ENCODE results near the gene HLA-DQB2. TPM values are rescaled to one million over a fixed set of nuclear protein-coding genes. Genes with fewer than 3 reads are reported as not detected.

Gene HLA-DQB2
- total and polyA plus RNA-seq, 2 of the 8 experiments (the other 6 are each of a cell fraction or from before 2014, with no cell fraction given) = not detected

GRCh38 chr6:32742374-32742773, 21.0 kb downstream of the HLA-DQB2 start:
- Histone ChIP-seq H3K18ac (ENCODE audit: extremely low read depth, low read length) (no peak overlapping the region), H3K36me3 (ENCODE audit: control insufficient read depth in 2 of 4, insufficient read depth in 4 of 4, low read length in 3 of 4) (no peaks in the 10 kb centered on the region), H3K56ac (replicated peaks; ENCODE audit: insufficient read length, low read depth, low read length) (no peak overlapping the region), H3K4me3 (ENCODE audit: extremely low read depth in 1 of 4, insufficient read depth in 2 of 4, low read depth in 3 of 4, low read length in 4 of 4) (no peak overlapping the region), H3K9me3 (ENCODE audit: insufficient read depth in 2 of 2, low read depth in 1 of 2, low read length in 1 of 2) (no peaks in the 10 kb centered on the region), H2BK120ac (replicated peaks; ENCODE audit: low read depth, low read length) (no peak overlapping the region), H3K27me3 (replicated peaks in 1 of 4; ENCODE audit: control insufficient read depth in 3 of 4, extremely low read depth in 1 of 4, insufficient read depth in 3 of 4, low read length in 3 of 4) (no peaks in the 10 kb centered on the region), H3K79me2 (ENCODE audit: control insufficient read depth in 1 of 2, insufficient read depth in 2 of 2, low read length in 2 of 2) (no peaks in the 10 kb centered on the region), H4K20me1 (replicated peaks in 1 of 2; ENCODE audit: control insufficient read depth in 1 of 2, insufficient read depth in 2 of 2, low read length in 2 of 2) (no peaks in the 10 kb centered on the region), H2AK5ac (ENCODE audit: low read depth, low read length) (no peak overlapping the region), H3K23ac (ENCODE audit: insufficient read length) (no peak overlapping the region), H4K8ac (ENCODE audit: extremely low read depth, insufficient read depth, low read length) (no peak overlapping the region), H2BK15ac (ENCODE audit: low read length) (no peak overlapping the region), H2BK12ac (ENCODE audit: low read depth, low read length) (no peak overlapping the region), H4K91ac (replicated peaks; ENCODE audit: insufficient read length, low read length) (no peak overlapping the region), H2AFZ (ENCODE audit: low read length) (no peak overlapping the region), H3K9ac (replicated peaks in 1 of 4; ENCODE audit: extremely low read depth in 1 of 4, low read depth in 3 of 4, low read length in 3 of 4) (no peak overlapping the region), H4K5ac (ENCODE audit: insufficient read length, low read depth, low read length) (no peak overlapping the region), H3K4ac (replicated peaks; ENCODE audit: insufficient read length, low read depth, low read length) (no peak overlapping the region), H3K4me1 (replicated peaks in 1 of 4; ENCODE audit: control insufficient read depth in 3 of 4, insufficient read depth in 4 of 4, low read length in 3 of 4) (no peaks in the 10 kb centered on the region), H3K23me2 (ENCODE audit: low read depth, low read length) (no peaks in the 10 kb centered on the region), H2BK20ac (ENCODE audit: low read length) (no peak overlapping the region), H2BK5ac (ENCODE audit: low read depth, low read length) (no peak overlapping the region), H3K27ac (ENCODE audit: low read depth, low read length) (no peak overlapping the region), H3K4me2 (ENCODE audit: insufficient read depth in 1 of 2, low read depth in 2 of 2, low read length in 2 of 2) (no peak overlapping the region), H3K14ac (ENCODE audit: insufficient read length) (no peak overlapping the region), H3K79me1 (ENCODE audit: low read depth, low read length) (no peaks in the 10 kb centered on the region)
- CTCF ChIA-PET (ENCODE audit: partially characterized antibody) = interaction anchor here (0.6 kb wide), 2 partner anchors 42 to 341 kb away, joined by 3 read pairs; no protein-coding TSS in a partner anchor
- POLR2A ChIA-PET (ENCODE audit: partially characterized antibody) = no interaction called here
- no peak for DNase-seq (ENCODE audit: low read depth in 1 of 2, low spot score in 2 of 2)
- FAIRE-seq = no peak
- 91% methylated on average over 3 of the region's 3 CpGs; no CpG with 5 or more reads in 1 of the 2 experiments for WGBS, 2 experiments (ENCODE audit: extremely low coverage in 1 of 2, insufficient coverage in 1 of 2, insufficient read length in 1 of 2, insufficient replicate concordance in 2 of 2, low coverage in 1 of 2, low lambda C conversion rate in 2 of 2, missing lambda C conversion rate in 1 of 2)
- TF ChIP-seq SP4 (IDR thresholded peaks at IDR 0.05; ENCODE audit: low read length) (no peak), SIX5 (IDR thresholded peaks at IDR 0.05; ENCODE audit: low read depth, low read length) (no peak), MAFK (IDR thresholded peaks at IDR 0.05; ENCODE audit: low read depth, low read length) (no peak), KDM5A (IDR thresholded peaks at IDR 0.05; ENCODE audit: low read length) (no peak), NANOG (IDR thresholded peaks at IDR 0.05; ENCODE audit: insufficient read depth, low read depth, low read length, poor library complexity, severe bottlenecking) (no peak), EP300 (IDR thresholded peaks at IDR 0.05; ENCODE audit: borderline replicate concordance in 1 of 2, low read depth in 2 of 2, low read length in 2 of 2) (no peak), JUN (IDR thresholded peaks at IDR 0.05; ENCODE audit: low read depth, low read length) (no peak), POU5F1 (IDR thresholded peaks at IDR 0.05; ENCODE audit: low read depth, low read length) (no peak), TBP (IDR thresholded peaks at IDR 0.05; ENCODE audit: low read depth, low read length) (no peak), HDAC6 (IDR thresholded peaks at IDR 0.05; ENCODE audit: low read depth, low read length) (no peak), TEAD4 (IDR thresholded peaks at IDR 0.05; ENCODE audit: low read depth, low read length) (no peak), SUZ12 (IDR thresholded peaks at IDR 0.05; ENCODE audit: low read length) (no peak), SP2 (IDR thresholded peaks at IDR 0.05; ENCODE audit: low read length) (no peak), CHD1 (IDR thresholded peaks at IDR 0.05; ENCODE audit: low read depth, low read length) (no peak), CHD2 (IDR thresholded peaks at IDR 0.05; ENCODE audit: low read length) (no peak), CBX5 (IDR thresholded peaks at IDR 0.05; ENCODE audit: low read depth, low read length) (no peak)
